ENCODE results near the gene E2F1.
A peak's percentile ranks its signal among the peaks of the same experiment; 100 is the strongest.

The E2F1 gene

DNA sequence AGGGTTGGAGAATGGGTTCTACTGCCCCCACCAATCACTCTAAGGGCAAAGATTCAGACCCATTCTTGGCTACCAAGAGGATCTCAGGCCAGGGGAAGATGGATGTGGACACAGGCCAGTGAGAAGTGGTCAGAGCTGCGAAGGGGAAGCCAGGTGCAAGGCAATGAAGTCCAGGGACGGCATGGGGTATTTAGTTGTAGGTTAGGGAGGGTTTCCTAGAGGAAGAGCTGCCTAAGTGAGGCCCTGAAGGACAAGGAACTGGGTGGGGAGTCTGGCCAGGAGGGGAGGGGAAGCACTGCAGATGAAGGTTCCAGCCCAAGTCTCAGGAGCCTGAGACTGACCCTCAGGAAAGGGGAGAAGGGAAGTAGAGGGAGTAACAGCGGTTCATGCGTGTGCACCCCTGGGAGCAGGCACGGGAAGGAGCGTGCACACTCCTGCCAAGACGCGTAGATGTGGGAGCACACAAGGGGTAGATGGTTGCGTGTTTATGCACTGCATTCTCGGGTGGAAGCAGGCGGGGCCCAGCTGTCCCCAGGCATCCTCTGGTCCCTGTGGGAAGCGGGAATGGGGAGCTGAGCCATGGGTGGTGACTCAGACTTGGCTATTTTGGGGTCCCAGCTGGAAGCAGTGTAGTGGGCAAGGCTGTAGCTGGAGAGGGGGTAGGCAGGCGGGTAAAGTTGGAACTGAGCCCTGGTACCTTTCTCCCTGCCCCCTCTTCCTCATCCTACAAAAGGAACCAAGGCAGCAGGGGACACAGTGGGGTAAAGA, 16.1 kb downstream of the E2F1 start:
- ChIA-PET POLR2A (interaction anchor here (0.7 kb wide), 1 partner anchor 50 kb away, joined by 3 read pairs; the partner anchor contains the start of gene PXMP4), CTCF (interaction anchor here (3.8 to 4.3 kb wide), 2 partner anchors 9 to 212 kb away, joined by 25 to 40 read pairs; no protein-coding TSS in a partner anchor)
- no peak overlapping the region for H3K4me3 ChIP-seq (ENCODE audit: low read depth, low read length)
- no peak for DNase-seq (ENCODE audit: low read depth, low spot score)
- TF ChIP-seq, protein P1, sequence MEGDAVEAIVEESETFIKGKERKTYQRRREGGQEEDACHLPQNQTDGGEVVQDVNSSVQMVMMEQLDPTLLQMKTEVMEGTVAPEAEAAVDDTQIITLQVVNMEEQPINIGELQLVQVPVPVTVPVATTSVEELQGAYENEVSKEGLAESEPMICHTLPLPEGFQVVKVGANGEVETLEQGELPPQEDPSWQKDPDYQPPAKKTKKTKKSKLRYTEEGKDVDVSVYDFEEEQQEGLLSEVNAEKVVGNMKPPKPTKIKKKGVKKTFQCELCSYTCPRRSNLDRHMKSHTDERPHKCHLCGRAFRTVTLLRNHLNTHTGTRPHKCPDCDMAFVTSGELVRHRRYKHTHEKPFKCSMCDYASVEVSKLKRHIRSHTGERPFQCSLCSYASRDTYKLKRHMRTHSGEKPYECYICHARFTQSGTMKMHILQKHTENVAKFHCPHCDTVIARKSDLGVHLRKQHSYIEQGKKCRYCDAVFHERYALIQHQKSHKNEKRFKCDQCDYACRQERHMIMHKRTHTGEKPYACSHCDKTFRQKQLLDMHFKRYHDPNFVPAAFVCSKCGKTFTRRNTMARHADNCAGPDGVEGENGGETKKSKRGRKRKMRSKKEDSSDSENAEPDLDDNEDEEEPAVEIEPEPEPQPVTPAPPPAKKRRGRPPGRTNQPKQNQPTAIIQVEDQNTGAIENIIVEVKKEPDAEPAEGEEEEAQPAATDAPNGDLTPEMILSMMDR (IDR thresholded peaks at IDR 0.05; ENCODE audit: insufficient read depth, low read length, missing control alignments) = no peak

DNA sequence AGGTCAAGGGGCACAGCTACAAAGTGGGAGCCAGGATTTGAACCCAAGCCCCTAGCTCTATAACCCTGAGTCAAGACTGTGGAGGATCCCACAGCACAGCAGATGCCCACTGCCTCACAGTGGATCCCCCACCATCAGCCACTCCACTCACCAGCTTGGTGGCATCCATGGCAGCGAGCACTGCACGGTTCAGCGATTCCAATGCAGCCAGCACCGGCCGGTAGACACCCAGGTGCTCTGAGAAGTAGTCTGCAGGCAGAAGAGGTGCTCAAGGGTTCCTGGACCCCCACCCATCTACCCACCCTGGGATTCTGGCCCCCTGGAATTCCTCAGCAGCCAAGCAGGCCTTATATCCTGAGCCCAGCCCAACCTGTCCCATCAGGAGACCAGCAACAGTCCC, 17.0 kb downstream of the E2F1 start:
- TF ChIP-seq, protein P1 (IDR thresholded peaks at IDR 0.05; ENCODE audit: insufficient read depth, low read length, missing control alignments) = no peak
- no peak for DNase-seq (ENCODE audit: low read depth, low spot score)
- ChIA-PET CTCF (interaction anchor here (1.0 to 8.7 kb wide), 15 partner anchors 10 to 277 kb away, joined by 3 to 99 read pairs (median 6); partner anchors contain the start of genes E2F1 and PXMP4), POLR2A (interaction anchor here (0.7 kb wide), 1 partner anchor 51 kb away, joined by 3 read pairs; the partner anchor contains the start of gene PXMP4)
- no peak overlapping the region for H3K4me3 ChIP-seq (ENCODE audit: low read depth, low read length)

DNA sequence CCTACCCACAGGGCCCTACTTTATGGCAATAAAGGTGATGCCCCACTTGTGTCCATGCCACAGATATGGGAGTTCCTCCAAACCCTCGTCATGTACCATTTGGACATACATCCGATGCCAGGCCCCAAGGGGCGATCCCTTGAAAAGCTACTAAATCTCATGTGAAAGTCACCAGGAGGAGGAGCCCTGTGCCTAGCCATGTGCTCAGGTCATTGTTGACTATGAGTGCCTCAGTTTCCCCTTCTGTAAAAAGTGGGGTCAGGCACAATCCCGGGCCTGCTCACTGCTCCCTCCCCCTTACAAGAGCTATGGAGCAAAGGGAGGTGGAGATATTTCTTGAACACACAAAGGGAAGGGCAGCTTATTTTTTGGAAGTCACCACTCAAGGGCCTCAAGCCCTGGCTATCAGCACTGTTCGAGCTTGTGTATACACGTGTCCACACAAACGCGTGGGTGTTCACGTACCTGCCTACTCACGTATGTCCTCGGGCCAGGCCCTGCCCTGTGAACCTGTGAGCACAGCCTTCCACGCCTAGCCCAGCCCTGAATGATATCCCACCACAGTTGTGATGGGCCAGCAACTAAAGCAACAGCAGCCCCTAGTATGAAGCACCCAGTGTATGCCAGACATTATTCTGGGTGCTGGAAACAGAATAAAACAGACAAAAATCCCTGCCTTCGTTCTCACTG, 17.6 kb downstream of the E2F1 start:
- DNase-seq (ENCODE audit: low read depth, low spot score) = no peak
- ChIA-PET POLR2A (no interaction called here), CTCF (interaction anchor here (0.7 to 8.7 kb wide), 29 partner anchors 10 to 399 kb away, joined by 3 to 99 read pairs (median 5); partner anchors contain the start of genes CBFA2T2, E2F1 and PXMP4)
- no peak overlapping the region for H3K4me3 ChIP-seq (ENCODE audit: low read depth, low read length)
- TF ChIP-seq, protein P1 (IDR thresholded peaks at IDR 0.05; ENCODE audit: insufficient read depth, low read length, missing control alignments) = no peak

DNA sequence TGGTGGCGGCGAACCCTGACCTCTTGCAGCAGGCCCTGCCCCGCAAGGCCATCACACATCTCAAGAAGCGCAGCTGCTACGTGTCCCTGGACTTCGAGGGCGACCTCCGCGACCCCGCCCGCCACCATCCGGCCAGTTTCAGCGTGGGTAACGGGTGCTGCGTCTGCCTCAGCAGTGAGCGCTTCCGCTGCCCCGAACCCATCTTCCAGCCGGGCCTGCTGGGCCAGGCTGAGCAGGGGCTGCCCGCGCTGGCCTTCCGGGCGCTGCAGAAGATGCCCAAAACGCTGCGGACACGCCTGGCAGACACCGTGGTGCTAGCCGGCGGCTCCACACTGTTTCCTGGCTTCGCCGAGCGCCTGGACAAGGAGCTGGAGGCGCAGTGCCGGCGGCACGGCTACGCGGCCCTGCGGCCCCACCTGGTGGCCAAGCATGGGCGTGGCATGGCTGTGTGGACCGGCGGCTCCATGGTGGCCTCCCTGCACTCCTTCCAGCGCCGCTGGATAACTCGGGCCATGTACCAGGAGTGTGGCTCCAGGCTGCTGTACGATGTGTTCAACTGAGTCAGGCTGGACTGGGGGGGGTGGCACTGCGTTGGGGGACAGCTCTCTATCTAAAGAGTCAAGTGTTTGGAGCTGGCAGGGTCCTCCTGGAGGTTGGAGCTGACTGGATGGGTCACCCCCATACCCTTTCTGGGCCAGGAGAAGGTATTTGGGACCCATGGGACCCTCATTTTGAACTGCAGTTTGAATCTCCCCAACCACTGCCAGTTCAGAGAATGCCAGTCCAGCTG, 18.3 kb downstream of the E2F1 start:
- ChIA-PET CTCF (interaction anchor here (0.7 to 8.7 kb wide), 32 partner anchors 10 to 462 kb away, joined by 3 to 99 read pairs (median 4); partner anchors contain the start of genes CBFA2T2, E2F1 and PXMP4), POLR2A (interaction anchor here (1.3 kb wide), 1 partner anchor 178 kb away, joined by 3 read pairs; the partner anchor contains the start of gene CBFA2T2)
- DNase-seq (ENCODE audit: low read depth, low spot score) = no peak
- peak overlapping the region; percentile 58 for H3K4me3 ChIP-seq (ENCODE audit: low read depth, low read length)
- TF ChIP-seq, protein P1 (IDR thresholded peaks at IDR 0.05; ENCODE audit: insufficient read depth, low read length, missing control alignments) = peak; percentile 95

DNA sequence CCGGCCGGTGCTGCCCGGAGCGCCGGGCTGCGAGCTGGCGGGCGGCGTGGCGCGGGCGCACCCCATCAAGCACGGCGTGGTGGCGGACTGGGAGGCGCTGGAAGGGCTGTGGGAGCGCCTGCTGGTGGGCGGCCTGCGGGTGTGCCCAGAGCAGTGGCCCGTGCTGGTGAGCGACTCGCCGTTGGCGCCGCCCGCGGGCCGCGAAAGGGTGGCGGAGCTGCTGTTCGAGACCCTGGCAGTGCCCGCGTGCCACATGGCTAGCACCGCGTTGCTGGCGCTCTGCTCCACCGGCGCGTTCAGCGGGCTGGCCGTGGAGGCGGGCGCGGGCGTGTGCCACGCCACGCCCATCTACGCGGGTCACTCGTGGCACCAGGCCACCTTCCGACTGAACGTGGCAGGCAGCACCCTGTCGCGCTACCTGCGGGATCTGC, 18.9 kb downstream of the E2F1 start:
- TF ChIP-seq, protein P1 (IDR thresholded peaks at IDR 0.05; ENCODE audit: insufficient read depth, low read length, missing control alignments) = no peak
- H3K4me3 ChIP-seq (ENCODE audit: low read depth, low read length) = peak overlapping the region; percentile 58
- ChIA-PET POLR2A (interaction anchor here (1.0 to 1.3 kb wide), 2 partner anchors 178 to 224 kb away, joined by 3 to 4 read pairs; partner anchors contain the start of gene CBFA2T2), CTCF (interaction anchor here (0.9 to 8.7 kb wide), 23 partner anchors 12 to 463 kb away, joined by 3 to 99 read pairs (median 5); partner anchors contain the start of genes CBFA2T2 and E2F1)
- DNase-seq (ENCODE audit: low read depth, low spot score) = no peak
